ENCODE measurements around the gene FAM227B.

DNA sequence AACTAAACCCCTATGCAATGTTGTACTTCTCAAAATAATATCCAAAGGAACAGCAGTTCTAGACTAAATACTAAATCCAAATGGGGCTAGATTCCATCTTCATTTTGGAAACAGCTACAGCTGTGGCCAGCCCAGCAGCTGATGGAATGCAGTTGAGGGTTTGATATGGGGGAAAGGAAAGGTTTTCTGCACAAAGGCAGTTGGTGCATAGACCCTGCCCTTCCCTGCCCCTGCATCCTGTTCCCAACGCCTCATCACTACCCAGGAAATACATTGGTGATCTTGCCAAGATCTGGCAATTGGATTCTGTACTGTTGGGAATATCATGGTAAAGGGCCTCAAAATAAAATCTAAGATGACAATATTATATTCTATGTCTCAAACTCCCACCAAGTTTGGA is 44.1 kb upstream of the FAM227B start:
- TF ChIP-seq CTCF (optimal IDR thresholded peaks at IDR 0.05 in 1 of 3, IDR thresholded peaks at IDR 0.05 in 1 of 3, conservative IDR thresholded peaks at IDR 0.05 in 1 of 3; ENCODE audit: extremely low read depth in 1 of 3, insufficient read depth in 2 of 3, low read length in 3 of 3) (no peak), EZH2 (IDR thresholded peaks at IDR 0.05; ENCODE audit: low read length) (no peak)
